HEK293 (cell line): ENCODE data around the gene YWHAE.

Source experiments
- HIC1 ChIP-seq: fragments of 450-650 bp; formaldehyde crosslinking; IDR thresholded peaks from 2 replicates; pipeline ENCODE4 v1.5.1; 2016; ENCODE audit warnings: missing biosample characterization, missing genetic modification characterization
- PRDM1 ChIP-seq: fragments of 450-650 bp; formaldehyde crosslinking; IDR thresholded peaks from 2 replicates; pipeline ENCODE4; 2016; ENCODE audit warnings: missing biosample characterization, missing genetic modification characterization
- WT1 ChIP-seq: fragments of 450-650 bp; formaldehyde crosslinking; IDR thresholded peaks from 2 replicates; pipeline ENCODE4 v1.5.1; 2016; ENCODE audit warnings: missing biosample characterization, missing genetic modification characterization
- ZNF10 ChIP-seq: fragments of 450-650 bp; formaldehyde crosslinking; IDR thresholded peaks from 2 replicates; pipeline ENCODE4 v1.5.1; 2017; ENCODE audit warnings: missing biosample characterization, missing genetic modification characterization
- ZNF114 ChIP-seq: fragments of 450-650 bp; formaldehyde crosslinking; IDR thresholded peaks from 2 replicates; pipeline ENCODE4 v1.5.0; 2017; ENCODE audit warnings: missing biosample characterization, missing genetic modification characterization
- ZNF146 ChIP-seq: fragments of 450-650 bp; formaldehyde crosslinking; IDR thresholded peaks from 2 replicates; pipeline ENCODE4 v1.5.1; 2016; ENCODE audit warnings: missing biosample characterization, missing genetic modification characterization
- ZNF155 ChIP-seq: fragments of 450-650 bp; formaldehyde crosslinking; IDR thresholded peaks from 2 replicates; pipeline ENCODE4 v1.5.1; 2016; ENCODE audit warnings: missing biosample characterization, missing genetic modification characterization
- ZNF184 ChIP-seq: fragments of 450-650 bp; IDR thresholded peaks from 2 replicates; pipeline ENCODE4 v1.5.1; 2018; ENCODE audit warnings: missing biosample characterization, mild to moderate bottlenecking, missing genetic modification characterization
- ZNF2 ChIP-seq: fragments of 450-650 bp; formaldehyde crosslinking; IDR thresholded peaks from 2 replicates; pipeline ENCODE4 v1.5.1; 2016; ENCODE audit warnings: missing biosample characterization, missing genetic modification characterization
- ZNF202 ChIP-seq: fragments of 450-650 bp; formaldehyde crosslinking; IDR thresholded peaks from 2 replicates; pipeline ENCODE4 v1.5.1; 2016; ENCODE audit warnings: missing biosample characterization, missing genetic modification characterization, borderline replicate concordance
- ZNF211 ChIP-seq: fragments of 450-650 bp; formaldehyde crosslinking; IDR thresholded peaks from 2 replicates; pipeline ENCODE4 v1.5.1; 2016; ENCODE audit warnings: low read depth, missing biosample characterization, missing genetic modification characterization
- ZNF24 ChIP-seq: fragments of 450-650 bp; formaldehyde crosslinking; IDR thresholded peaks from 2 replicates; pipeline ENCODE4 v1.5.1; 2016; ENCODE audit warnings: missing biosample characterization, missing genetic modification characterization
- ZNF398 ChIP-seq: fragments of 450-650 bp; formaldehyde crosslinking; IDR thresholded peaks from 2 replicates; pipeline ENCODE4 v1.5.1; 2017; ENCODE audit warnings: missing biosample characterization, missing genetic modification characterization
- ZNF530 ChIP-seq: fragments of 450-650 bp; formaldehyde crosslinking; IDR thresholded peaks from 2 replicates; pipeline ENCODE4 v1.5.1; 2016; ENCODE audit warnings: low read depth, missing biosample characterization, missing genetic modification characterization
- ZNF544 ChIP-seq: fragments of 450-650 bp; formaldehyde crosslinking; IDR thresholded peaks from 2 replicates; pipeline ENCODE4 v1.5.0; 2017; ENCODE audit warnings: missing biosample characterization, missing genetic modification characterization
- ZNF645 ChIP-seq: fragments of 450-650 bp; formaldehyde crosslinking; IDR thresholded peaks from 2 replicates; pipeline ENCODE4; 2016; ENCODE audit warnings: missing biosample characterization, missing genetic modification characterization
- ZNF792 ChIP-seq: fragments of 450-650 bp; formaldehyde crosslinking; IDR thresholded peaks from 2 replicates; pipeline ENCODE4 v1.5.1; 2016; ENCODE audit warnings: missing biosample characterization, missing genetic modification characterization
- ZXDB ChIP-seq: fragments of 450-650 bp; formaldehyde crosslinking; IDR thresholded peaks from 2 replicates; pipeline ENCODE4 v1.5.1; 2016; ENCODE audit warnings: missing biosample characterization, missing genetic modification characterization
- TF ChIP-seq, protein P1 (sequence below): fragments of 450-650 bp; formaldehyde crosslinking; IDR thresholded peaks from 2 replicates; pipeline ENCODE4 v1.5.1; 2016; ENCODE audit warnings: missing biosample characterization, missing genetic modification characterization, borderline replicate concordance
- TF ChIP-seq, protein P2 (sequence below): fragments of 450-650 bp; formaldehyde crosslinking; IDR thresholded peaks from 2 replicates; pipeline ENCODE4 v1.5.1; 2016; ENCODE audit warnings: missing biosample characterization, missing genetic modification characterization
- TF ChIP-seq, protein P3 (sequence below): fragments of 450-650 bp; formaldehyde crosslinking; IDR thresholded peaks from 2 replicates; pipeline ENCODE4 v1.5.1; 2016; ENCODE audit warnings: missing biosample characterization, missing genetic modification characterization
- TF ChIP-seq, protein P4 (sequence below): fragments of 450-650 bp; IDR thresholded peaks from 2 replicates; pipeline ENCODE4 v1.5.1; 2018; ENCODE audit warnings: missing biosample characterization, mild to moderate bottlenecking, missing genetic modification characterization

Gene YWHAE

GRCh38 chr17:1413281-1413791 lies 13.3 kb upstream of the YWHAE start (continued):
- TF ChIP-seq, protein P1, sequence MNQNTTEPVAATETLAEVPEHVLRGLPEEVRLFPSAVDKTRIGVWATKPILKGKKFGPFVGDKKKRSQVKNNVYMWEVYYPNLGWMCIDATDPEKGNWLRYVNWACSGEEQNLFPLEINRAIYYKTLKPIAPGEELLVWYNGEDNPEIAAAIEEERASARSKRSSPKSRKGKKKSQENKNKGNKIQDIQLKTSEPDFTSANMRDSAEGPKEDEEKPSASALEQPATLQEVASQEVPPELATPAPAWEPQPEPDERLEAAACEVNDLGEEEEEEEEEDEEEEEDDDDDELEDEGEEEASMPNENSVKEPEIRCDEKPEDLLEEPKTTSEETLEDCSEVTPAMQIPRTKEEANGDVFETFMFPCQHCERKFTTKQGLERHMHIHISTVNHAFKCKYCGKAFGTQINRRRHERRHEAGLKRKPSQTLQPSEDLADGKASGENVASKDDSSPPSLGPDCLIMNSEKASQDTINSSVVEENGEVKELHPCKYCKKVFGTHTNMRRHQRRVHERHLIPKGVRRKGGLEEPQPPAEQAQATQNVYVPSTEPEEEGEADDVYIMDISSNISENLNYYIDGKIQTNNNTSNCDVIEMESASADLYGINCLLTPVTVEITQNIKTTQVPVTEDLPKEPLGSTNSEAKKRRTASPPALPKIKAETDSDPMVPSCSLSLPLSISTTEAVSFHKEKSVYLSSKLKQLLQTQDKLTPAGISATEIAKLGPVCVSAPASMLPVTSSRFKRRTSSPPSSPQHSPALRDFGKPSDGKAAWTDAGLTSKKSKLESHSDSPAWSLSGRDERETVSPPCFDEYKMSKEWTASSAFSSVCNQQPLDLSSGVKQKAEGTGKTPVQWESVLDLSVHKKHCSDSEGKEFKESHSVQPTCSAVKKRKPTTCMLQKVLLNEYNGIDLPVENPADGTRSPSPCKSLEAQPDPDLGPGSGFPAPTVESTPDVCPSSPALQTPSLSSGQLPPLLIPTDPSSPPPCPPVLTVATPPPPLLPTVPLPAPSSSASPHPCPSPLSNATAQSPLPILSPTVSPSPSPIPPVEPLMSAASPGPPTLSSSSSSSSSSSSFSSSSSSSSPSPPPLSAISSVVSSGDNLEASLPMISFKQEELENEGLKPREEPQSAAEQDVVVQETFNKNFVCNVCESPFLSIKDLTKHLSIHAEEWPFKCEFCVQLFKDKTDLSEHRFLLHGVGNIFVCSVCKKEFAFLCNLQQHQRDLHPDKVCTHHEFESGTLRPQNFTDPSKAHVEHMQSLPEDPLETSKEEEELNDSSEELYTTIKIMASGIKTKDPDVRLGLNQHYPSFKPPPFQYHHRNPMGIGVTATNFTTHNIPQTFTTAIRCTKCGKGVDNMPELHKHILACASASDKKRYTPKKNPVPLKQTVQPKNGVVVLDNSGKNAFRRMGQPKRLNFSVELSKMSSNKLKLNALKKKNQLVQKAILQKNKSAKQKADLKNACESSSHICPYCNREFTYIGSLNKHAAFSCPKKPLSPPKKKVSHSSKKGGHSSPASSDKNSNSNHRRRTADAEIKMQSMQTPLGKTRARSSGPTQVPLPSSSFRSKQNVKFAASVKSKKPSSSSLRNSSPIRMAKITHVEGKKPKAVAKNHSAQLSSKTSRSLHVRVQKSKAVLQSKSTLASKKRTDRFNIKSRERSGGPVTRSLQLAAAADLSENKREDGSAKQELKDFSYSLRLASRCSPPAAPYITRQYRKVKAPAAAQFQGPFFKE (tag by site-specific recombination): no peak
- peak; percentile 34; the same call in 1 of the 2 replicates for TF ChIP-seq WT1 (tag by site-specific recombination)
- TF ChIP-seq ZNF24 (tag by site-specific recombination): peak; percentile 60; the same call in 1 of the 2 replicates
- no peak for TF ChIP-seq ZXDB (tag by site-specific recombination)
- TF ChIP-seq ZNF202 (tag by site-specific recombination): no peak
- peak; percentile 69; the same call in 1 of the 2 replicates for TF ChIP-seq ZNF184 (tag by site-specific recombination)
- no peak for TF ChIP-seq ZNF530
- no peak for TF ChIP-seq ZNF10 (tag by site-specific recombination)
- TF ChIP-seq ZNF155 (tag by site-specific recombination): no peak
- TF ChIP-seq ZNF792: no peak
- TF ChIP-seq, protein P2, sequence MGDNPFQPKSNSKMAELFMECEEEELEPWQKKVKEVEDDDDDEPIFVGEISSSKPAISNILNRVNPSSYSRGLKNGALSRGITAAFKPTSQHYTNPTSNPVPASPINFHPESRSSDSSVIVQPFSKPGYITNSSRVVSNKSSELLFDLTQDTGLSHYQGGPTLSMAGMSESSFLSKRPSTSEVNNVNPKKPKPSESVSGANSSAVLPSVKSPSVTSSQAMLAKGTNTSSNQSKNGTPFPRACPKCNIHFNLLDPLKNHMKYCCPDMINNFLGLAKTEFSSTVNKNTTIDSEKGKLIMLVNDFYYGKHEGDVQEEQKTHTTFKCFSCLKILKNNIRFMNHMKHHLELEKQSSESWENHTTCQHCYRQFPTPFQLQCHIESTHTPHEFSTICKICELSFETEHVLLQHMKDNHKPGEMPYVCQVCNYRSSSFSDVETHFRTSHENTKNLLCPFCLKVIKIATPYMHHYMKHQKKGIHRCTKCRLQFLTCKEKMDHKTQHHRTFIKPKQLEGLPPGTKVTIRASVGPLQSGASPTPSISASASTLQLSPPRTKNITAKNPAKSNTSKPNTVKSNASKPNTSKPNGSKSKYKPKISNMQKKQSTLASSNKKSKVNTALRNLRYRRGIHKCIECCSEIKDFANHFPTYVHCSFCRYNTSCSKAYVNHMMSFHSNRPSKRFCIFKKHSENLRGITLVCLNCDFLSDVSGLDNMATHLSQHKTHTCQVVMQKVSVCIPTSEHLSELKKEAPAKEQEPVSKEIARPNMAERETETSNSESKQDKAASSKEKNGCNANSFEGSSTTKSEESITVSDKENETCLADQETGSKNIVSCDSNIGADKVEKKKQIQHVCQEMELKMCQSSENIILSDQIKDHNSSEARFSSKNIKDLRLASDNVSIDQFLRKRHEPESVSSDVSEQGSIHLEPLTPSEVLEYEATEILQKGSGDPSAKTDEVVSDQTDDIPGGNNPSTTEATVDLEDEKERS (tag by site-specific recombination): peak; percentile 83; the same call in 1 of the 2 replicates
- TF ChIP-seq, protein P3, sequence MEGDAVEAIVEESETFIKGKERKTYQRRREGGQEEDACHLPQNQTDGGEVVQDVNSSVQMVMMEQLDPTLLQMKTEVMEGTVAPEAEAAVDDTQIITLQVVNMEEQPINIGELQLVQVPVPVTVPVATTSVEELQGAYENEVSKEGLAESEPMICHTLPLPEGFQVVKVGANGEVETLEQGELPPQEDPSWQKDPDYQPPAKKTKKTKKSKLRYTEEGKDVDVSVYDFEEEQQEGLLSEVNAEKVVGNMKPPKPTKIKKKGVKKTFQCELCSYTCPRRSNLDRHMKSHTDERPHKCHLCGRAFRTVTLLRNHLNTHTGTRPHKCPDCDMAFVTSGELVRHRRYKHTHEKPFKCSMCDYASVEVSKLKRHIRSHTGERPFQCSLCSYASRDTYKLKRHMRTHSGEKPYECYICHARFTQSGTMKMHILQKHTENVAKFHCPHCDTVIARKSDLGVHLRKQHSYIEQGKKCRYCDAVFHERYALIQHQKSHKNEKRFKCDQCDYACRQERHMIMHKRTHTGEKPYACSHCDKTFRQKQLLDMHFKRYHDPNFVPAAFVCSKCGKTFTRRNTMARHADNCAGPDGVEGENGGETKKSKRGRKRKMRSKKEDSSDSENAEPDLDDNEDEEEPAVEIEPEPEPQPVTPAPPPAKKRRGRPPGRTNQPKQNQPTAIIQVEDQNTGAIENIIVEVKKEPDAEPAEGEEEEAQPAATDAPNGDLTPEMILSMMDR (tag by site-specific recombination): no peak
- TF ChIP-seq, protein P4, sequence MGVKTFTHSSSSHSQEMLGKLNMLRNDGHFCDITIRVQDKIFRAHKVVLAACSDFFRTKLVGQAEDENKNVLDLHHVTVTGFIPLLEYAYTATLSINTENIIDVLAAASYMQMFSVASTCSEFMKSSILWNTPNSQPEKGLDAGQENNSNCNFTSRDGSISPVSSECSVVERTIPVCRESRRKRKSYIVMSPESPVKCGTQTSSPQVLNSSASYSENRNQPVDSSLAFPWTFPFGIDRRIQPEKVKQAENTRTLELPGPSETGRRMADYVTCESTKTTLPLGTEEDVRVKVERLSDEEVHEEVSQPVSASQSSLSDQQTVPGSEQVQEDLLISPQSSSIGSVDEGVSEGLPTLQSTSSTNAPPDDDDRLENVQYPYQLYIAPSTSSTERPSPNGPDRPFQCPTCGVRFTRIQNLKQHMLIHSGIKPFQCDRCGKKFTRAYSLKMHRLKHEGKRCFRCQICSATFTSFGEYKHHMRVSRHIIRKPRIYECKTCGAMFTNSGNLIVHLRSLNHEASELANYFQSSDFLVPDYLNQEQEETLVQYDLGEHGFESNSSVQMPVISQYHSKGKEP (tag by site-specific recombination): no peak
- TF ChIP-seq ZNF645: no peak
- TF ChIP-seq PRDM1 (tag by site-specific recombination): no peak; the same call in 1 of the 2 replicates
- TF ChIP-seq ZNF2 (tag by site-specific recombination): peak; percentile 97
- no peak for TF ChIP-seq ZNF211 (tag by site-specific recombination)
- TF ChIP-seq ZNF114 (tag by site-specific recombination): no peak
- peak; percentile 25; the same call in 1 of the 2 replicates for TF ChIP-seq ZNF146
- no peak for TF ChIP-seq HIC1 (tag by site-specific recombination)
- TF ChIP-seq ZNF544 (tag by site-specific recombination): no peak
- no peak for TF ChIP-seq ZNF398 (tag by site-specific recombination)
